GM13977 (cell line): ENCODE measurements around the gene GPR151.

Experiments used
- DNase-seq: peaks from one replicate; pipeline ENCODE4 v3.0.0; 2012; ENCODE audit warnings: low spot score
- CTCF ChIP-seq: IDR thresholded peaks from 2 replicates; pipeline ENCODE4 v1.5.1; 2012; ENCODE audit warnings: mild to moderate bottlenecking, control low read depth; ENCODE audit not compliant: insufficient read depth; ENCODE audit errors: extremely low read depth, missing control alignments
- in situ Hi-C: fragments of 300-500 bp; cut with MboI; formaldehyde crosslinking; loops from one replicate; pipeline ENCODE4 v1.12.0; 2022; ENCODE audit warnings: low sequenced_read_pairs, low pct_unique_long_range_greater_than_20kb, mixed read lengths, inconsistent platforms; ENCODE audit not compliant: unreplicated experiment

Gene GPR151

GRCh38 chr5:146484714-146485391 lies 31.1 kb downstream of the GPR151 start:
- no peak for DNase-seq
- no peak for TF ChIP-seq CTCF
- in situ Hi-C loops: no loop called here

DNA sequence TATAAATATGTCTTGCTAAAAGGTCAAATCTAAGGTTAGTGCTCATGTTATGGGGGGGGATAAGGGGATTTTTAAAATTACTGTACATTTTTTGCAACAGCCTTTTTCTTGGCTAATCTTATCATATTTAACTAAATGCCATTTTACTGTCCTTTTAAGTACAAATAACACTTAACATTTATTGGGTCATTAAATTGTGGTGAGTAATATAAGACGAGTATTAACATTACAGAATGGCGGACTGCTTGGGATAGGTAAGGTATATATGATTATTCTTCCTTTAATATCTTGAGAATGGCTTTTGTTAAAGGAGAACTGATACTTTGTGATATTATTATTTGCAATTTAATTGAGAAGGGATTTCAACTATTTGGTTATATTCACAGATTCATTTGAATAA lies 33.2 kb downstream of the GPR151 start:
- DNase-seq: no peak
- TF ChIP-seq CTCF: no peak
- in situ Hi-C loops: no loop called here

GRCh38 chr5:146475906-146476305 lies 40.1 kb downstream of the GPR151 start:
- TF ChIP-seq CTCF: no peak
- in situ Hi-C loops: no loop called here
- no peak for DNase-seq

- no peak for DNase-seq
- no peak for TF ChIP-seq CTCF
- in situ Hi-C loops: no loop called here
These were observed 40.7 kb downstream of the GPR151 start for GRCh38 chr5:146475190-146475780.

DNA sequence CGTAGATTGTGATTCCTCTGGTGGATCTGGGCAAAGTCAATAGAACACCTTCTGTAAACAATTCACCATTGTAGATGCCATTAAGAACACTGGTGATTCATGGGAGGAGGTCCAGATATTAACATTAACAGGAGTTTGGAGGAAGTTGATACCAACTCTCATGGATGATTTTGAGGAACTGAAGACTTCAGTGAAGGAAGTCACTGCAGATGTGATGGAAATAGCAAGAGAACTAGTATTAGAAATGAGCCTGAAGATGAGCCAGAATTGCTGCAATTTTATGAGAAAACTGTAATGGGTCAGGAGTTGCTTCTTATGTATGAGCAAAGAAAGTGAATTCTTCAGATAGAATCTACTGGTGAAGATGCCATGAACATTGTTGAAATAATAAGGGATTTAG lies 41.9 kb downstream of the GPR151 start:
- in situ Hi-C loops: no loop called here
- no peak for TF ChIP-seq CTCF
- no peak for DNase-seq

DNA sequence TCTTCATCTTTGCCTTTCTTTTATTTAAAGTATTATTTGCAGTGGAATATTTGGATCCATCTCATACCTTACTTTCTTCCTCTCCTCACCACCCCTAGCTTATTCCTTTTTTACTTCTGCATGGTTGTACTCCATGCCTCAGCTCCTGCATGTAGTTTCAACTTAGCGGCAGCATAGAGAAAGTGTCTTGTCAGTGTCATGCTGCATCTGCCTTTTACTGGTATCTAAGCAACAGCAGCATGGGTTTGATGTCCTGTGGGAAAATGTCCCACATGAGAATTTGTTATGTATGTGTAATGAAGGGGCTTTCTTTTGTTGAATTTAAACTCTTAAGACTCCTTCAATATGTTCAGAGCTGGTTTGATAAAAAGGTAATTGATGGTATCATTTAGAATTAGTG lies 48.2 kb downstream of the GPR151 start:
- in situ Hi-C loops: no loop called here
- no peak for DNase-seq
- no peak for TF ChIP-seq CTCF
